ENCODE results near the gene TNFAIP2. TPM values are rescaled to one million over a fixed set of nuclear protein-coding genes. Genes with fewer than 3 reads are reported as not detected.

Gene TNFAIP2
- total and polyA plus RNA-seq, 4 donors = 65.6 to 519 (median 226) TPM

GRCh38 chr14:103102689-103103260, 20.5 kb upstream of the TNFAIP2 start:
- ATAC-seq (ENCODE audit: insufficient read depth, low FRiP score) (no peak), DNase-seq (no peak)
- TF ChIP-seq CTCF (IDR thresholded peaks at IDR 0.05; ENCODE audit: control extremely low read depth, extremely low read depth) = no peak
- no peaks in the 10 kb centered on the region for H3K36me3 ChIP-seq (ENCODE audit: control insufficient read depth in 4 of 4, insufficient read depth in 4 of 4, low read length in 4 of 4)
- H3K4me1 ChIP-seq (ENCODE audit: control insufficient read depth in 5 of 5, insufficient read depth in 5 of 5, low read length in 5 of 5) = peaks cover 0 to 25% (median 22%) of the 10 kb centered on the region in 5 donors
- WGBS, 2 donors = 36 to 39% methylated on average over 39 of the region's 39 CpGs
- peaks cover 0 to 4% (median 0%) of the 10 kb centered on the region in 4 donors for H3K9me3 ChIP-seq (ENCODE audit: control insufficient read depth in 4 of 4, insufficient read depth in 3 of 4, low read length in 3 of 4)
- H3K4me3 ChIP-seq = no peak overlapping the region
- H3K27me3 ChIP-seq (ENCODE audit: control insufficient read depth in 3 of 3, insufficient read depth in 3 of 3, low read length in 2 of 3) = peaks cover 0 to 29% (median 13%) of the 10 kb centered on the region in 3 donors
- no peak overlapping the region for H3K27ac ChIP-seq (ENCODE audit: low read depth in 1 of 2, low read length in 1 of 2)
- no peak overlapping the region for H3K9ac ChIP-seq (ENCODE audit: insufficient read depth in 1 of 2, low read length in 2 of 2)

- H3K4me3 ChIP-seq = no peak overlapping the region
- peaks cover 0 to 32% (median 22%) of the 10 kb centered on the region in 5 donors for H3K4me1 ChIP-seq (ENCODE audit: control insufficient read depth in 5 of 5, insufficient read depth in 5 of 5, low read length in 5 of 5)
- peak overlapping the region in 1 of 2 donors; percentile 27 for H3K27ac ChIP-seq (ENCODE audit: low read depth in 1 of 2, low read length in 1 of 2)
- H3K9me3 ChIP-seq (ENCODE audit: control insufficient read depth in 4 of 4, insufficient read depth in 3 of 4, low read length in 3 of 4) = peaks cover 0 to 4% (median 0%) of the 10 kb centered on the region in 4 donors
- peaks cover 0 to 29% (median 13%) of the 10 kb centered on the region in 3 donors for H3K27me3 ChIP-seq (ENCODE audit: control insufficient read depth in 3 of 3, insufficient read depth in 3 of 3, low read length in 2 of 3)
- no peak for TF ChIP-seq CTCF (IDR thresholded peaks at IDR 0.05; ENCODE audit: control extremely low read depth, extremely low read depth)
- DNase-seq = peak; percentile 73 to 78 (median 76)
- 4 to 8% methylated on average over 66 to 68 of the region's 68 CpGs for WGBS, 2 donors
- H3K36me3 ChIP-seq (ENCODE audit: control insufficient read depth in 4 of 4, insufficient read depth in 4 of 4, low read length in 4 of 4) = no peaks in the 10 kb centered on the region
- ATAC-seq (ENCODE audit: insufficient read depth, low FRiP score) = peak; percentile 30
- H3K9ac ChIP-seq (ENCODE audit: insufficient read depth in 1 of 2, low read length in 2 of 2) = no peak overlapping the region
Observed at GRCh38 chr14:103103461-103104388, 19.5 kb upstream of the TNFAIP2 start.

- 8 to 9% methylated on average over 11 to 20 of the region's 20 CpGs for WGBS, 2 donors
- Histone ChIP-seq H3K9me3 (ENCODE audit: control insufficient read depth in 4 of 4, insufficient read depth in 3 of 4, low read length in 3 of 4) (peaks cover 0 to 4% (median 0%) of the 10 kb centered on the region in 4 donors), H3K4me3 (no peak overlapping the region), H3K4me1 (ENCODE audit: control insufficient read depth in 5 of 5, insufficient read depth in 5 of 5, low read length in 5 of 5) (peaks cover 0 to 29% (median 18%) of the 10 kb centered on the region in 5 donors), H3K27me3 (ENCODE audit: control insufficient read depth in 3 of 3, insufficient read depth in 3 of 3, low read length in 2 of 3) (peaks cover 0 to 29% (median 13%) of the 10 kb centered on the region in 3 donors), H3K36me3 (ENCODE audit: control insufficient read depth in 4 of 4, insufficient read depth in 4 of 4, low read length in 4 of 4) (no peaks in the 10 kb centered on the region), H3K27ac (ENCODE audit: low read depth in 1 of 2, low read length in 1 of 2) (no peak overlapping the region), H3K9ac (ENCODE audit: insufficient read depth in 1 of 2, low read length in 2 of 2) (no peak overlapping the region)
- ATAC-seq (ENCODE audit: insufficient read depth, low FRiP score) = no peak
- no peak for DNase-seq
- TF ChIP-seq CTCF (IDR thresholded peaks at IDR 0.05; ENCODE audit: control extremely low read depth, extremely low read depth) = no peak
Observed at GRCh38 chr14:103104389-103104653, 18.9 kb upstream of the TNFAIP2 start.
